Esophagus muscularis mucosa (tissue), 3 donors: ENCODE results near the gene MVB12B.

Experiments used
- POLR2A ChIP-seq: fragments of 450-650 bp; IDR thresholded peaks from one replicate; pipeline ENCODE4 v1.6.1; 2017; ENCODE audit warnings: antibody characterized with exemption, moderate library complexity, mild to moderate bottlenecking, low read depth
- TF ChIP-seq, protein P1 (sequence below), 3 experiments: fragments of 200-600 bp in 2 of 3; fragments of 450-650 bp in 1 of 3; sonication (generic) in 2 of 3; IDR thresholded peaks; one replicate each; pipeline ENCODE4 v1.5.1; 2017 to 2019; ENCODE audit warnings: antibody characterized with exemption in 3 of 3, mild to moderate bottlenecking in 2 of 3, moderate library complexity in 1 of 3

DNA sequence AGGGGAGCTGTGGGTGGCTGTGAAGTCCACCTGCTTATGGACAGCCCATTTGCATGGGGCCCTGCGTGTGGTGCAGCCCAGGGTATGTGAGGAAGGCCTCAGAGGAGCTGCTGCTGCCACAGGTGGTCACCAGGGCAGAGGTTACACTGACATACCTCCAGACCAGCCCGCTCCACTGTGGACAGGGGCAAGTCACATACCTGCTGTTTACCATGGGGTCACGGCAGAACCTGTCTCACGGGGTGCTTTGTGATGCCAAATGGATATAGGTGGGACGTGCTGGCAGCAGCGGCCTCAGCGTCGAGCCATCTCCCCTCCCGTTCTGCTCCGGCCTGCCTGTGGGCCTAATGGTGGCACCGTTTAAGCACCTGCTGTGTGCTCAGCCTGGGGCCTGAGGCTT lies 159.6 kb downstream of the MVB12B start:
- TF ChIP-seq, protein P1, sequence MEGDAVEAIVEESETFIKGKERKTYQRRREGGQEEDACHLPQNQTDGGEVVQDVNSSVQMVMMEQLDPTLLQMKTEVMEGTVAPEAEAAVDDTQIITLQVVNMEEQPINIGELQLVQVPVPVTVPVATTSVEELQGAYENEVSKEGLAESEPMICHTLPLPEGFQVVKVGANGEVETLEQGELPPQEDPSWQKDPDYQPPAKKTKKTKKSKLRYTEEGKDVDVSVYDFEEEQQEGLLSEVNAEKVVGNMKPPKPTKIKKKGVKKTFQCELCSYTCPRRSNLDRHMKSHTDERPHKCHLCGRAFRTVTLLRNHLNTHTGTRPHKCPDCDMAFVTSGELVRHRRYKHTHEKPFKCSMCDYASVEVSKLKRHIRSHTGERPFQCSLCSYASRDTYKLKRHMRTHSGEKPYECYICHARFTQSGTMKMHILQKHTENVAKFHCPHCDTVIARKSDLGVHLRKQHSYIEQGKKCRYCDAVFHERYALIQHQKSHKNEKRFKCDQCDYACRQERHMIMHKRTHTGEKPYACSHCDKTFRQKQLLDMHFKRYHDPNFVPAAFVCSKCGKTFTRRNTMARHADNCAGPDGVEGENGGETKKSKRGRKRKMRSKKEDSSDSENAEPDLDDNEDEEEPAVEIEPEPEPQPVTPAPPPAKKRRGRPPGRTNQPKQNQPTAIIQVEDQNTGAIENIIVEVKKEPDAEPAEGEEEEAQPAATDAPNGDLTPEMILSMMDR (IDR thresholded peaks at IDR 0.05) = no peak
- TF ChIP-seq POLR2A = no peak
